GM12864 (cell line): ENCODE results near the gene SLC29A4.
"Not testable (repeated sequence)": the region's sequence is repeated elsewhere in the genome, so short reads cannot be mapped to it uniquely, and the experiment has no call there.

Source experiments
- DNase-seq: peaks from one replicate; pipeline ENCODE4 v3.0.0-alpha.2; 2011; ENCODE audit warnings: low read depth
- H3K4me3 ChIP-seq: 2 replicates; pipeline ENCODE4 v1.5.1; 2011; ENCODE audit warnings: mild to moderate bottlenecking, low read depth, low read length, control low read depth
- CTCF ChIP-seq: IDR thresholded peaks from 2 replicates; pipeline ENCODE4 v1.5.1; 2011; ENCODE audit warnings: low read depth, mild to moderate bottlenecking, moderate library complexity, low read length, control low read depth, inconsistent platforms; ENCODE audit errors: missing control alignments

SLC29A4 gene

GRCh38 chr7:5255832-5256231 is 26.9 kb upstream of the SLC29A4 start:
- H3K4me3 ChIP-seq: no peak overlapping the region
- DNase-seq: no peak
- TF ChIP-seq CTCF: no peak

DNA sequence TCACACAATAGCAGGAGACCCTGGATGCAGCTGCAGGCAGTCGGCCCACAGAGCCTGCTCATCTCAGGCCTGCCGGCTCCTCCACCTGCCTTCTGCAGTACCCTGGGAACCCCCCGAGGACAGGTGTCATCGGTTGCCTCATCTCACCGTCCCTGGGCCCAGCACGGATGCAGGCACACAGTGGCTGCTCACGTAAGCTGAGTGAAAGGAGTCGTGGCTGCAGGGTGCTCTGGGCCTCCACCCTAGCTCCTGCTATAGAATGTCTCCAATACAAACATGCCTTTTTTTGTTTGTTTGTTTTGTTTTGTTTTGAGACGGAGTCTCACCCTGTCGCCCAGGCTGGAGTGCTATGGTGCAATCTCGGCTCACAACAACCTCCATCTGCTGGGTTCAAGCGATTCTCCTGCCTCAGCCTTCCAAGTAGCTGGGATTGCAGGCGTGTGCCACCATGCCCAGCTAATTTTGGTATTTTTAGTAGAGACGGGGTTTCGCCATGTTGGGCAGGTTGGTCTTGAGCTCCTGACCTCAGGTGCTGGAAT is 22.1 kb upstream of the SLC29A4 start:
- not testable (repeated sequence) for DNase-seq, H3K4me3 ChIP-seq

DNA sequence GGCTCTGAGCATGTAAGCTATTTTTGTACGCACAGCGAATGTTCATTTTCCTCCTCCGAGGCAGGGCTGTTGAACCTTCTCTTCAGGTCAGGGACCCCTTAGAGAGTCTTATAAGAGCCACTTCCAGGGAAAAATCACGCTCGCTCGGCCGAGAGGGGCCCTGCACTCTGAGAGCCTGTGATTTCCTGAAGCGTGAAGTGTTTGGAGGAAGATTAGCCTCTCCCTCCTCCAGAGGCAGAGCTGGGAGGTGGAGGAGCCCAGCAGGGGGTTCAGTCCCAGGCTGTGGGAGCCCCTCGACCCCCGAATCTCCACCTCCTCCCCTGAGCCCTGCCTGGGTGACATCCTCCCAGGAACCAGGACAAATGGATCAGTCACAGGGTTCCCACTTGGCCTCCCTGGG is 19.7 kb upstream of the SLC29A4 start:
- H3K4me3 ChIP-seq, DNase-seq: not testable (repeated sequence)

DNA sequence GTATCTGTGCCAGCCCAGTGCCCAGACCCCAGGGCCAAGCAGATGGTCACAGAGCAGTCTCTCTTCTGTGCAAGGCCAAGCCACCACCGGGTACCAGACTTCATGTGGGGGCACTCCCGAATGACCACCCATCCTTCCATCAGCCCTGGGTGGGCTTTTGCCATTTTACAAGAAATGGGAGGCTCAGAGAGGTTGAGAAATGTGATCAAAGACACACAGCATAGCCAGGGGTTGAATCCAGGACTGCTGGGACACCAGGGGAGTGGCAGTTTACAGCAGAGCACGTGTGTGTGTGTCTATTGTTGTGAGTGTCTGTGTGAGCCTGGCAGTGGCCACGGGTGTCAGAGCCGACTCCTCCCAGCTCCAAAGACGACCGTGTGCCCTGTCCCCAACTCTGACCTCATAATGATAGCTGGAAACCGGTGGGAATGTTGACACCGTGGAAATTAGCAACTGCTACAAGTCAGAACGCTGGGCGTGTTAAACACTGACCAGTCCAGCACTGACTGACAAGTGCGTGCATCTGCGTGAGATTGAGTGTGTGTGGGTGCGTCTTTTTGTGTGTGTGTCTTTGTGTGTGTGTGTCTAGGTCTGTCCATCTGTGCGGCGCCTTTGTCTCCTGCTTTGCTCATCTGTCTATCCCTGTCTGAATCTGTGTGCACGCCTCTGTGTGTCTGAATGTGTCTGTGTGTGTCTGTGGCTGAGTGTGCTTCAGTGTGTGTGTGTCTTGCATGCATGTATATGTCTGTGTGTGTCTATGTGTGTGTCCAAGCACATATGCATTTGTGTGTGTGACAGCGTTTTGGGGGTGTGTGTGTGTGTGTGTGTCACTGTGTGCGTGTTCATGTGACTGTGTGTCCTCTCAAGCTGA is 17.2 kb upstream of the SLC29A4 start:
- no peak for DNase-seq
- H3K4me3 ChIP-seq: no peak overlapping the region
- TF ChIP-seq CTCF: no peak

GRCh38 chr7:5266191-5267028 is 16.3 kb upstream of the SLC29A4 start:
- no peak for DNase-seq
- no peak overlapping the region for H3K4me3 ChIP-seq
- no peak for TF ChIP-seq CTCF

GRCh38 chr7:5267829-5268228 is 14.9 kb upstream of the SLC29A4 start:
- not testable (repeated sequence) for H3K4me3 ChIP-seq, DNase-seq

DNA sequence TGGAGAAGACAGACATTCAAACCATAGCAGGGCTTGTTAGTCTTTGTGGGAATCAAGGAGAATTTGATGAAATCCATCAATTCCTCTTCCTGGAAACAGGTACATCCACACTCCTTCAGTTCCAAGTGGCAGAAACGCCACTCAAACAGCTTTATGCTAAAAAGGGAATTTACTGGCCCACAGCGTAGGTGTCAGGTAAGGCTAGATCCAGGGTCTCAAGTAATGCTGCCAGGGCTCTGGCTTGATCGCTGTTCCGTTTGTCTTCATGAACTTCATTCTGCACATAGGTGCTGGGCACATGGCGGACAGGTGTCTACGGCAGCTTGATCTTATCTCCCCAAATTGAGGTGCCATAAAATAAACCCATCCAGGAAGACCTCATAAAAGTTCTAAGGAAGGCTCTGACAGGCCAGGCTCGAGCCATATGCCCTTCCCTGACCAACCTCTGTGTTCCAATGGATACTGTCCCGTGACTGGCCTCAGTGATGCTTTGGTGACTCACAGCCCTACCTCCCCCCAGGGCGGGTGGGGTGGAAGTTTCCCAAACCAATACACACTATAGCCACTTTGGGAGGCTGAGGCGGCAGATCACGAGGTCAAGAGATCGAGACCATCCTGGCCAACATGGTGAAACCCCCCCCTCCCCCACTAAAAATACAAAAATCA is 12.6 kb upstream of the SLC29A4 start:
- not testable (repeated sequence) for DNase-seq, H3K4me3 ChIP-seq

- no peak overlapping the region for H3K4me3 ChIP-seq
- TF ChIP-seq CTCF: no peak
- DNase-seq: no peak
Measured at GRCh38 chr7:5270788-5271187, 12.0 kb upstream of the SLC29A4 start.

GRCh38 chr7:5273831-5274405 is 8.8 kb upstream of the SLC29A4 start:
- not testable (repeated sequence) for DNase-seq, H3K4me3 ChIP-seq
